ENCODE results near the gene PLEKHA3. TPM values are rescaled to one million over a fixed set of nuclear protein-coding genes. Genes with fewer than 3 reads are reported as not detected.

The PLEKHA3 gene
- total and polyA plus RNA-seq, 9 of the 15 experiments (the other 6 are each of a cell fraction or from before 2014, with no cell fraction given) = 2.3 to 23.4 (median 10.5) TPM

DNA sequence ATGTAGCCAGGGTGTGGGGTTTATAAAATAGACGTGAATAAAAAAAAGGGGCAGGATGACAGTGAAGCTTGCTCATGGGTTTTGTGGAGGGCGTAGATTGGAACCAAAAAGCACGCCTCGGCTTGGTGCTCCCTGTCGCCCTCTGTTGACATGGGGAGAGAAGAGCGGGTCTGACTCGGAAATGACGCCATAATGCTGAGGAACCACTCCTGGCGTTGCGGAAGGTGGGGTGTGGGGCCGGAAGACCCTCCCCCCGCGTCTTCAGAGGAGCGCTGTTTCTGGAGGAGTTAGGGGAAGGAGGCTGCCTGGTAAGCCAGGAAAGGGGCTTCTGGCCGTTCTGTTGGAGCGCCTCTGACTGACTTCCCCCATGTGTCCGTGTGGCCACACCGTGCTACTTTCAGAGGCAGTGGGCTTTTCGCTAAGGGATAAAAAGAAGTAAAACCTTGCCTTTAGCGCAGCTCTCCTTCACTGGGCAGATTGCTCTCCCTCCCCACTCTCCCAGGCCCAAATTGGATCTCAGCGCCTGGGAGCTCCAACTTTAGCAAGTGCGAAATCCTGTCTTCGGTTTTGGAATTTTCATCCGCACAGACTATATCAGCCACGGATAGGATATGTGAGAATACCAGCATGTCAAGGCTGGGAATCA lies 42.8 kb downstream of the PLEKHA3 start (continued):
- TF ChIP-seq MBD1 (CRISPR knock-in tag; IDR thresholded peaks at IDR 0.05) (no peak), POLR2AphosphoS2 (IDR thresholded peaks at IDR 0.05; ENCODE audit: low read length) (peak; percentile 85; the same call in 1 of the 2 replicates), ZFP36 (IDR thresholded peaks at IDR 0.05; ENCODE audit: low read depth, low read length, partially characterized antibody) (no peak), RCOR1 (IDR thresholded peaks at IDR 0.05; ENCODE audit: borderline replicate concordance in 1 of 2, low read depth in 2 of 2, low read length in 2 of 2) (peak in 1 of 2 experiments; percentile 51; a peak in 1 of 4 replicates), MAFF (IDR thresholded peaks at IDR 0.05; ENCODE audit: low read length) (peak; percentile 2; the same call in 1 of the 2 replicates), TBL1XR1 (IDR thresholded peaks at IDR 0.05; ENCODE audit: low read length in 2 of 2) (peak in 1 of 2 experiments; percentile 49; a peak in 1 of 4 replicates), CTBP1 (IDR thresholded peaks at IDR 0.05; ENCODE audit: borderline replicate concordance) (peak; percentile 71), BRF1 (IDR thresholded peaks at IDR 0.05; ENCODE audit: borderline replicate concordance, extremely low read depth, insufficient read length) (no peak), TAF7 (tag; IDR thresholded peaks at IDR 0.05) (peak; percentile 59; the same call in 1 of the 2 replicates), NCOA6 (IDR thresholded peaks at IDR 0.05) (no peak), SMARCA5 (IDR thresholded peaks at IDR 0.05) (no peak), CXXC5 (CRISPR knock-in tag; IDR thresholded peaks at IDR 0.05) (peak; percentile 85), DIDO1 (tag; IDR thresholded peaks at IDR 0.05; ENCODE audit: low read depth) (no peak; the same call in none of the 2 replicates), KDM1A (IDR thresholded peaks at IDR 0.05) (no peak), FOS (IDR thresholded peaks at IDR 0.05; ENCODE audit: extremely low read depth, insufficient read length) (no peak), KHSRP (IDR thresholded peaks at IDR 0.05) (no peak)
- TF ChIP-seq, protein P1, sequence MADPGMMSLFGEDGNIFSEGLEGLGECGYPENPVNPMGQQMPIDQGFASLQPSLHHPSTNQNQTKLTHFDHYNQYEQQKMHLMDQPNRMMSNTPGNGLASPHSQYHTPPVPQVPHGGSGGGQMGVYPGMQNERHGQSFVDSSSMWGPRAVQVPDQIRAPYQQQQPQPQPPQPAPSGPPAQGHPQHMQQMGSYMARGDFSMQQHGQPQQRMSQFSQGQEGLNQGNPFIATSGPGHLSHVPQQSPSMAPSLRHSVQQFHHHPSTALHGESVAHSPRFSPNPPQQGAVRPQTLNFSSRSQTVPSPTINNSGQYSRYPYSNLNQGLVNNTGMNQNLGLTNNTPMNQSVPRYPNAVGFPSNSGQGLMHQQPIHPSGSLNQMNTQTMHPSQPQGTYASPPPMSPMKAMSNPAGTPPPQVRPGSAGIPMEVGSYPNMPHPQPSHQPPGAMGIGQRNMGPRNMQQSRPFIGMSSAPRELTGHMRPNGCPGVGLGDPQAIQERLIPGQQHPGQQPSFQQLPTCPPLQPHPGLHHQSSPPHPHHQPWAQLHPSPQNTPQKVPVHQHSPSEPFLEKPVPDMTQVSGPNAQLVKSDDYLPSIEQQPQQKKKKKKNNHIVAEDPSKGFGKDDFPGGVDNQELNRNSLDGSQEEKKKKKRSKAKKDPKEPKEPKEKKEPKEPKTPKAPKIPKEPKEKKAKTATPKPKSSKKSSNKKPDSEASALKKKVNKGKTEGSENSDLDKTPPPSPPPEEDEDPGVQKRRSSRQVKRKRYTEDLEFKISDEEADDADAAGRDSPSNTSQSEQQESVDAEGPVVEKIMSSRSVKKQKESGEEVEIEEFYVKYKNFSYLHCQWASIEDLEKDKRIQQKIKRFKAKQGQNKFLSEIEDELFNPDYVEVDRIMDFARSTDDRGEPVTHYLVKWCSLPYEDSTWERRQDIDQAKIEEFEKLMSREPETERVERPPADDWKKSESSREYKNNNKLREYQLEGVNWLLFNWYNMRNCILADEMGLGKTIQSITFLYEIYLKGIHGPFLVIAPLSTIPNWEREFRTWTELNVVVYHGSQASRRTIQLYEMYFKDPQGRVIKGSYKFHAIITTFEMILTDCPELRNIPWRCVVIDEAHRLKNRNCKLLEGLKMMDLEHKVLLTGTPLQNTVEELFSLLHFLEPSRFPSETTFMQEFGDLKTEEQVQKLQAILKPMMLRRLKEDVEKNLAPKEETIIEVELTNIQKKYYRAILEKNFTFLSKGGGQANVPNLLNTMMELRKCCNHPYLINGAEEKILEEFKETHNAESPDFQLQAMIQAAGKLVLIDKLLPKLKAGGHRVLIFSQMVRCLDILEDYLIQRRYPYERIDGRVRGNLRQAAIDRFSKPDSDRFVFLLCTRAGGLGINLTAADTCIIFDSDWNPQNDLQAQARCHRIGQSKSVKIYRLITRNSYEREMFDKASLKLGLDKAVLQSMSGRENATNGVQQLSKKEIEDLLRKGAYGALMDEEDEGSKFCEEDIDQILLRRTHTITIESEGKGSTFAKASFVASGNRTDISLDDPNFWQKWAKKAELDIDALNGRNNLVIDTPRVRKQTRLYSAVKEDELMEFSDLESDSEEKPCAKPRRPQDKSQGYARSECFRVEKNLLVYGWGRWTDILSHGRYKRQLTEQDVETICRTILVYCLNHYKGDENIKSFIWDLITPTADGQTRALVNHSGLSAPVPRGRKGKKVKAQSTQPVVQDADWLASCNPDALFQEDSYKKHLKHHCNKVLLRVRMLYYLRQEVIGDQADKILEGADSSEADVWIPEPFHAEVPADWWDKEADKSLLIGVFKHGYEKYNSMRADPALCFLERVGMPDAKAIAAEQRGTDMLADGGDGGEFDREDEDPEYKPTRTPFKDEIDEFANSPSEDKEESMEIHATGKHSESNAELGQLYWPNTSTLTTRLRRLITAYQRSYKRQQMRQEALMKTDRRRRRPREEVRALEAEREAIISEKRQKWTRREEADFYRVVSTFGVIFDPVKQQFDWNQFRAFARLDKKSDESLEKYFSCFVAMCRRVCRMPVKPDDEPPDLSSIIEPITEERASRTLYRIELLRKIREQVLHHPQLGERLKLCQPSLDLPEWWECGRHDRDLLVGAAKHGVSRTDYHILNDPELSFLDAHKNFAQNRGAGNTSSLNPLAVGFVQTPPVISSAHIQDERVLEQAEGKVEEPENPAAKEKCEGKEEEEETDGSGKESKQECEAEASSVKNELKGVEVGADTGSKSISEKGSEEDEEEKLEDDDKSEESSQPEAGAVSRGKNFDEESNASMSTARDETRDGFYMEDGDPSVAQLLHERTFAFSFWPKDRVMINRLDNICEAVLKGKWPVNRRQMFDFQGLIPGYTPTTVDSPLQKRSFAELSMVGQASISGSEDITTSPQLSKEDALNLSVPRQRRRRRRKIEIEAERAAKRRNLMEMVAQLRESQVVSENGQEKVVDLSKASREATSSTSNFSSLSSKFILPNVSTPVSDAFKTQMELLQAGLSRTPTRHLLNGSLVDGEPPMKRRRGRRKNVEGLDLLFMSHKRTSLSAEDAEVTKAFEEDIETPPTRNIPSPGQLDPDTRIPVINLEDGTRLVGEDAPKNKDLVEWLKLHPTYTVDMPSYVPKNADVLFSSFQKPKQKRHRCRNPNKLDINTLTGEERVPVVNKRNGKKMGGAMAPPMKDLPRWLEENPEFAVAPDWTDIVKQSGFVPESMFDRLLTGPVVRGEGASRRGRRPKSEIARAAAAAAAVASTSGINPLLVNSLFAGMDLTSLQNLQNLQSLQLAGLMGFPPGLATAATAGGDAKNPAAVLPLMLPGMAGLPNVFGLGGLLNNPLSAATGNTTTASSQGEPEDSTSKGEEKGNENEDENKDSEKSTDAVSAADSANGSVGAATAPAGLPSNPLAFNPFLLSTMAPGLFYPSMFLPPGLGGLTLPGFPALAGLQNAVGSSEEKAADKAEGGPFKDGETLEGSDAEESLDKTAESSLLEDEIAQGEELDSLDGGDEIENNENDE (IDR thresholded peaks at IDR 0.05; ENCODE audit: low read depth, low read length) = no peak
